NCI-H2081 treated with DMSO at 0.1 percent for 48 hours (cell line): ENCODE data around the gene PHF21B.
"Not testable (repeated sequence)": the region's sequence is repeated elsewhere in the genome, so short reads cannot be mapped to it uniquely, and the experiment has no call there.

Experiments
- DNase-seq: peaks from one replicate; lab custom pipeline; 2025; lab: John Stamatoyannopoulos, UW

PHF21B gene

GRCh38 chr22:44871782-44872181 lies 138.0 kb downstream of the PHF21B start:
- DNase-seq, result no peak

- no peak for DNase-seq
Measured at GRCh38 chr22:44870021-44870420, 139.8 kb downstream of the PHF21B start.

DNA sequence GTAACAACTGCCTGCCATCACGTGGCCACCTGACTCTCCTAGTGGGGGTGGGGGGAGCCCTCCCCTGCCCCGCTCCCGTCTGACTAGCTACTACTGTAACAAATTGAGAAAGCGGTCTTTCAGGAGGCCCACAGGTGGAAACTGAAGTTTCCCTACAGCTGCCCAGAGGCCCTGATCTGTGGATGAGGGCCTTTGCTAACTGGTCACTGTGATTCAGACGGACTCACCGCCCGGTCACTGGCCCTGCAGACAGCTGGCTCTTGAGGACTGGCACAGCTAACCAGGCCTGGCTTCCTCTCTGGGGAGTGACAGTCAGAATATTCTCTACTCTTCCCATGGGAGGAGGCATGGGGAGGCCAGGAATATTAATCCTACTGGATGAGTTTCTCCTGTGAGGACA lies 140.6 kb downstream of the PHF21B start:
- no peak for DNase-seq

DNA sequence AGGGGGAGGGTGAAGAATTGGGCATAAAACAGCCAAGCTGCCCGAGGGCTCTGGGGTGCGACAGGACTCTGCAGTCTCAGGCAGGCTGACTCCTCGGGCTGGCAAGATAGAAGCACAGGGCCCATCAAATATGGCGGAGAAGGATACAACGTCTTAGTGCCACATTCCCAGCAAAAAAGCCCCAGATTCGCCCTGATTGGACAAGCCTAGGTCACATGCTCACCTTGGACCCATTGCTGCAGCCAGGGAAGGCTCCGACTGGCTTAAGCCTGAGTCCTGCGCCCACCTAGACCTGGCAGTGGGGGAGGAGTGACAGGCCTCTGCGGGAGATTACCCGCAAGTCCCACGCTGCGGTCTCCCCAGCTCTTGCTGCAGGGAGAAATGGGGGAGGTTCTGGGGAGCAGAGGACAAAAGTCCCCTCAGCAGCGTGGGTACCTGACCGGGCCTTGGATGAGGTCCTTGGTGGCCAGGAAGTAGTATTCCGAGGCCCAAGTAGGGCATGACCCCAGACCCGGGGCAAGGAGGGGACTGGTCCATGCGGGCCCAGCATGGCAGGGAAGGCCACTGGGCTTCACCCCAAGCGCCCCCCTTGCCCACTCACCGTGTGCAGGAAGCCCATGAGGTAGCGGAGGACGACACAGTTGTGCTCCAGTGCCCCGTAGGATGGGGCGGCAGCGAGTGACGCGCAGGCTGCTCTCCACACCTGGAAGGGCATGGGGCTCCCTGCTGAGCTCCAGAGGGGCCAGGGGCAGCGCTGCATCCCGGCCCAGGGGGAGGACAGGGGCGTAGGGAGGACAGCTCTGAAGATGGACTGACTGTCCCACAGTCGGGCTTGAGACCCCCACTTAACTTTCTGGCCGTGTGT lies 144.4 kb downstream of the PHF21B start:
- DNase-seq, result no peak

DNA sequence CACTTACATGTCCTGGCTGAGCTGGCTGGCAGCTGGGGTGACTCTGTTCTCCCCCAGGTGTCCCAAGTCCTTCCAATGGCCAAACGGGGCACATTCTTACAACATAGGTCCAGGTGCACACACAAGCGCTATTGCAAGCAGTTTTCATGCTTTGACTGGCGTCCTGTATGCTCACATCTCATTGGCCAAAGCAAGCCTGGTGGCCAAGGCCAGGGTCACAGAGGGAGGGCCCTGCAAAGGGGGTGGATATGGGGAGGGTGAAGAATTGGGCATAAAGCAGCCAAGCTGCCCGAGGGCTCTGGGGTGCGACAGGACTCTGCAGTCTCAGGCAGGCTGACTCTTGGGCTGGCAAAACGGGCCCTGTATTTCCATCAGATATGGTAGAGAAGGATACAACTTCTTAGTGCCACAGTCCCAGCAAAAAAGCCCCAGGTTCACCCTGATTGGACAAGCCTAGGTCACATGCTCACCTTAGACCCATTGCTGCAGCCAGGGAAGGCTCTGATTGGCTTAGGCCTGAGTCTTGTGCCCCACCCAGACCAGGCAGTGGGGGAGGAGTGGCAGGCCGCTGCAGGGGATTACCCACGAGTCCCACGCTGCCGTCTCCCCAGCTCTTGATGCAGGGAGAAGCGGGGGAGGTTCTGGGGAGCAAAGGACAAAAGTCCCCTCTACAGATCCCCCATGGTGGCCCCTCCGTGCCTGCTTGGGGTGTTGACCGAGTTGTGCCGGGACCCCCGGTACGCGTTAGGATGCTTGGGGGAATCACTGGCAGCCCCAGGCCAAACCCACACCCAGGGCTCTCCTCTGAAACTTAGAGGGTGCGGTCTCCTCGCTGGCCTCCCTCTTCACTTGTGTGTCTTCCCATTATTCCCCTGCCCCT lies 146.6 kb downstream of the PHF21B start:
- no peak for DNase-seq

DNA sequence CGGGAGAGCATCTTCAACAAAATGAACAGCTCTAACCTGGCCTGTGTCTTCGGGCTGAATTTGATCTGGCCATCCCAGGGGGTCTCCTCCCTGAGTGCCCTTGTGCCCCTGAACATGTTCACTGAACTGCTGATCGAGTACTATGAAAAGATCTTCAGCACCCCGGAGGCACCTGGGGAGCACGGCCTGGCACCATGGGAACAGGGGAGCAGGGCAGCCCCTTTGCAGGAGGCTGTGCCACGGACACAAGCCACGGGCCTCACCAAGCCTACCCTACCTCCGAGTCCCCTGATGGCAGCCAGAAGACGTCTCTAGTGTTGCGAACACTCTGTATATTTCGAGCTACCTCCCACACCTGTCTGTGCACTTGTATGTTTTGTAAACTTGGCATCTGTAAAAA lies 147.5 kb downstream of the PHF21B start:
- DNase-seq, result no peak

DNA sequence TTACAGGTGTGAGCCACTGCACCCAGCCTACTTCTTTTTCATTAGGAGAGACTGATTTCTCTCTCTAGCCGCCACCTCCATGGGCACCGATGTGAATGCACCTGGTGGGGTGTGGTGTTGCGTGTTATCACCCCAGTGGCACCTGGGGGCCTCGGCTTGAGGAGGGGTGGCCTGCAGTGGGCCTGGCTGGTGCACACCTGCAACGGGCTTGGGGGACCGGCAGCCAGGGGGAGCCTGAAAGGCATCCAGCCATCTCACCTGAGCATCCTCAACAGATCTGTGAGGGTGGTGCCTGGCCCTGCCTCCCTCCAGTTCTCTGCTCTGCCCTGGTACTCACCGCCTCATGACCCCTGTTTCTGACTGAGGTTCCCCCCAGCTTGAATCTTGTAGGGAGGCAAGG lies 148.6 kb downstream of the PHF21B start:
- no peak for DNase-seq

GRCh38 chr22:44860311-44860710 lies 149.5 kb downstream of the PHF21B start:
- no peak for DNase-seq

DNA sequence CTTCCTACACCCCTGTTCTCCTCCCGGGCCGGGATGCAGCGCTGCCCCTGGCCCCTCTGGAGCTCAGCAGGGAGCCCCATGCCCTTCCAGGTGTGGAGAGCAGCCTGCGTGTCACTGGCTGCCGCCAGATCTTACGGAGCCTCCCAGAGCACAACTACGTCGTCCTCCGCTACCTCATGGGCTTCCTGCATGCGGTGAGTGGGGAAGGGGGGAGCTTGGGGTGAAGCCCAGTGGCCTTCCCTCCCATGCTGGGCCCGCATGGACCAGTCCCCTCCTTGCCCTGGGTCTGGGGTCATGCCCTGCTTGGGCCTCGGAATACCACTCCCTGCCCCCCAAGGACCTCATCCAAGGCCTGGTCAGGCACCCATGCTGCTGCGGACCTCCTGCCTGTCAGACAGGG lies 150.2 kb downstream of the PHF21B start:
- no peak for DNase-seq

GRCh38 chr22:44858819-44859218 lies 151.0 kb downstream of the PHF21B start:
- DNase-seq, result not testable (repeated sequence)

DNA sequence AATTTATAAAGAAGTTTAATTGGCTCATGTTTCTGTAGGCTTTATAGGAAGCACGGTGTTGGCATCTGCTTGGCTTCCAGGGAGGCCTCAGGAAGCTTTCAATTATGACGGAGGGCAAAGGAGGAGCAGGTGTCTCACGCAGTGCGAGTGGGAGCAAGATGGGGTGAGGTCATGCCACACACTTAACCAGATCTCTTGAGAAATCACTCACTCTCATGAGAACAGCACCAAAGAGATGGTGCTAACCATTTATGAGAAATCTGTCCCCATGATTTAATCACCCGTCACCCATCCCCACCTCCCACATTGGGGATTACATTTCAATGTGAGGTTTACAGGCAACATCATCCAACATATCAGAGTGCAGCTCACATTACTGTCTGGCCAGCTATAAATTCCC lies 153.9 kb downstream of the PHF21B start:
- no peak for DNase-seq

- not testable (repeated sequence) for DNase-seq
Measured at GRCh38 chr22:44854641-44855040, 155.2 kb downstream of the PHF21B start.

GRCh38 chr22:44850946-44851345 lies 158.9 kb downstream of the PHF21B start:
- DNase-seq, result no peak

GRCh38 chr22:44848791-44849420 lies 160.9 kb downstream of the PHF21B start:
- no peak for DNase-seq

GRCh38 chr22:44848296-44848741 lies 161.5 kb downstream of the PHF21B start:
- DNase-seq, result no peak

DNA sequence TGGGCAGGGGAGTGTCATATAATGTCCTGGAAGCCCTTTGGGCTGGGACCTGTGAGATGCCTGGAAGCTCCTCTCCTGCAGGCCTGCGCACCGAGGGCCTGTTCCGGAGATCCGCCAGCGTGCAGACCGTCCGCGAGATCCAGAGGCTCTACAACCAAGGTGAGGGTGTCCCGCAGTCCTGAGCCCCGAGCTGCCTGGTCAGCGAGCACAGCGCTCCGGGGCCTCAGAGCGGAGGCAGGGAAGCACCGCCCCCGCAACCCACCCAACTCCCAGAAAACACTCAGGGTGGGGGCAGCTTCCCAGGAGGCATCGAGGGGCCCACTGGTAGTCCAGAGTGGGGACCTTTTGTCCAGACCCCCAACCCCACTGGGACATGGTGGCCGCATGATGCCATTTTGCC lies 161.9 kb downstream of the PHF21B start:
- DNase-seq, result no peak

GRCh38 chr22:44847380-44847779 lies 162.4 kb downstream of the PHF21B start:
- no peak for DNase-seq

GRCh38 chr22:44846726-44847275 lies 163.0 kb downstream of the PHF21B start:
- no peak for DNase-seq

- no peak for DNase-seq
Measured at GRCh38 chr22:44845796-44846720, 163.7 kb downstream of the PHF21B start.

- no peak for DNase-seq
Measured at GRCh38 chr22:44845191-44845590, 164.6 kb downstream of the PHF21B start.

DNA sequence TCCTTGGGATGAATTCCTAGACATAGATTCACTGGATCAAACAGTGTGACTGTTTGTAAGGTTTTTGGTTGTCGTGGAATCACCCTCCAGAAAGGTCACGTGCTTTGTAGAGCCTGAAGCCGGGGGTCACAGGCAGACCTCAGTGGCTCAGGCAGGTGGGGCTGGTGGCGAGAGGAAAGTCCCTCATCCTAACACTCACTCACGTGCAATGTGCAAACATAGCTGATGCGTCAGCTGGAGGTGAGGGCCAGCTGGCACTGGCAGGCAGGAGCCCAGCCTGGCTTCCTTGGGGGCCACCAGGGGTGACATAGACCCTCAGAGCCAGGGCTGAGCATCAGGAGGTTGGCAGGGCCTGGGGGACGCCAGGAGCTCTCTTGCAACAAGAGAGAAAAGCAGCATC lies 167.4 kb downstream of the PHF21B start:
- no peak for DNase-seq
